HL-60 (cell line): ENCODE data around the gene SMC6.

Source experiments
- DNase-seq, 2 experiments: peaks; one replicate each; pipeline ENCODE4 v3.0.0-alpha.2; 2010 to 2020; ENCODE audit warnings: low read depth in 1 of 2, low spot score in 1 of 2
- H3K27ac ChIP-seq: fragments of 250-450 bp; sonication (Bioruptor Pico); replicated peaks from 2 replicates; pipeline ENCODE4 v1.5.1; 2020; ENCODE audit warnings: mild to moderate bottlenecking, moderate library complexity
- H3K27me3 ChIP-seq: fragments of 250-450 bp; sonication (Bioruptor Pico); 2 replicates; pipeline ENCODE4 v1.5.1; 2021; ENCODE audit warnings: mild to moderate bottlenecking, moderate library complexity; ENCODE audit not compliant: insufficient read depth, poor library complexity, severe bottlenecking
- H3K4me3 ChIP-seq: replicated peaks from 2 replicates; pipeline ENCODE4 v1.5.1; 2011; ENCODE audit warnings: mild to moderate bottlenecking, control low read depth, low read length; ENCODE audit not compliant: insufficient read depth
- CTCF ChIP-seq: IDR thresholded peaks from one replicate; pipeline ENCODE4 v1.5.1; 2011; ENCODE audit warnings: low read length, control low read depth, inconsistent platforms; ENCODE audit not compliant: insufficient read depth
- GABPA ChIP-seq: IDR thresholded peaks from 2 replicates; pipeline ENCODE4 v1.6.1; 2012; ENCODE audit warnings: low read depth
- POLR2AphosphoS5 ChIP-seq: IDR thresholded peaks from 2 replicates; pipeline ENCODE4 v1.6.1; 2012; ENCODE audit warnings: low read depth
- REST ChIP-seq: IDR thresholded peaks from 2 replicates; pipeline ENCODE4 v1.6.1; 2012; ENCODE audit warnings: low read depth; ENCODE audit not compliant: insufficient replicate concordance
- SPI1 ChIP-seq: IDR thresholded peaks from 2 replicates; pipeline ENCODE4 v1.6.1; 2012; ENCODE audit warnings: low read depth, mild to moderate bottlenecking, borderline replicate concordance

SMC6 gene

GRCh38 chr2:17617516-17617915, 136.1 kb downstream of the SMC6 start:
- no peak for DNase-seq
- Histone ChIP-seq H3K27ac (no peak overlapping the region), H3K27me3 (no peaks in the 10 kb centered on the region), H3K4me3 (no peak overlapping the region)
- TF ChIP-seq POLR2AphosphoS5 (no peak), GABPA (no peak), CTCF (no peak), REST (no peak)

GRCh38 chr2:17616405-17616804, 137.2 kb downstream of the SMC6 start:
- no peak for DNase-seq
- Histone ChIP-seq H3K4me3 (no peak overlapping the region), H3K27me3 (no peaks in the 10 kb centered on the region), H3K27ac (no peak overlapping the region)
- TF ChIP-seq POLR2AphosphoS5: no peak
- no peak for TF ChIP-seq GABPA
- TF ChIP-seq SPI1: no peak
- TF ChIP-seq CTCF: no peak
- no peak for TF ChIP-seq REST

GRCh38 chr2:17615728-17616351, 137.8 kb downstream of the SMC6 start:
- TF ChIP-seq REST (no peak), CTCF (no peak), GABPA (no peak), POLR2AphosphoS5 (no peak), SPI1 (no peak)
- H3K27ac ChIP-seq: no peak overlapping the region
- DNase-seq: no peak

More at GRCh38 chr2:17615728-17616351, 137.8 kb downstream of the SMC6 start:
- no peaks in the 10 kb centered on the region for H3K27me3 ChIP-seq
- H3K4me3 ChIP-seq: no peak overlapping the region
